Activated CD8-positive, alpha-beta memory T cell treated with anti-CD3 and anti-CD28 coated beads for 24 hours (primary cell): Measurements from ENCODE around the gene CD28.
A peak's percentile ranks its signal among the peaks of the same experiment; 100 is the strongest.
"Not testable (repeated sequence)": the region's sequence is repeated elsewhere in the genome, so short reads cannot be mapped to it uniquely, and the experiment has no call there.

Experiments
- DNase-seq: peaks from one replicate; pipeline ENCODE4 v3.0.0-alpha.2; 2020

The CD28 gene

DNA sequence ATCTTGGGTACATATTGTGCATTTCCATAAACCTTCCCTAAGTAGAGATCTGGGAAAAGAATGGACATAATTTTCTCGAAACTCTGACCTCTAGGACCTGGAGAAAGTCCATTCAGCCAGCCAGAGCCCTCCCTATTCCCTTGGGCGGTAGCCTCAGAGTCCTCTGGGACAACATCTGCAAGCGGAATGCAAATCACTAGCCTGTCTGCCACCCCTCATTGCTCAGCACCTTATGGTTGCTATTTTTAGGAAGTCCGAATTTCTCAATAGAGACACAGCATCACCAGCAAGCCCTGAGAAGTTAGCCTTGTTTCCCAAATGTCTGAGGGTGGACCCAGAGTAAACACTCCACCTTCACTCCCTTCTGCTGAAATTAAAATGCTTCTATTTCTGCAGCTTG lies 17.6 kb upstream of the CD28 start:
- DNase-seq: no peak

- no peak for DNase-seq
These were observed 16.9 kb upstream of the CD28 start for GRCh38 chr2:203689426-203690116.

DNA sequence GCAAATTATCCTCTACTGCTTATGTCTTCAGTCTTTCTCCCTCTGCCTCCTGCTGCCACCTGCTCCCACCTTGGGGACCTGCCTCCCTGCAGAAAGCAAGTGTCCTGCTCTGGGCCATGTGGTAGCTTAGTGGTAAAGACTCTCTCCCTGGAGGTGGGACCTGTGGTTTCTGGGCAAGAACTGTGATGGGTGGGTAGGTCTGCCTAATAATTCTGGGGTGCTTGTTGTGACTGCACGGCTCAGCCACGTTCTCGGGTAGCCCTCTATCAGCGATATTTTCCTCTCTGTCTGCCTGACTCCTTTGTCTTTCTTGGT lies 16.4 kb upstream of the CD28 start:
- DNase-seq: no peak

- no peak for DNase-seq
These were observed 15.9 kb upstream of the CD28 start for GRCh38 chr2:203690441-203691047.

- DNase-seq: no peak
These were observed 15.3 kb upstream of the CD28 start for GRCh38 chr2:203691149-203691548.

- DNase-seq: no peak
These were observed 14.3 kb upstream of the CD28 start for GRCh38 chr2:203692031-203692710.

- DNase-seq: no peak
These were observed 13.1 kb upstream of the CD28 start for GRCh38 chr2:203693242-203693879.

DNA sequence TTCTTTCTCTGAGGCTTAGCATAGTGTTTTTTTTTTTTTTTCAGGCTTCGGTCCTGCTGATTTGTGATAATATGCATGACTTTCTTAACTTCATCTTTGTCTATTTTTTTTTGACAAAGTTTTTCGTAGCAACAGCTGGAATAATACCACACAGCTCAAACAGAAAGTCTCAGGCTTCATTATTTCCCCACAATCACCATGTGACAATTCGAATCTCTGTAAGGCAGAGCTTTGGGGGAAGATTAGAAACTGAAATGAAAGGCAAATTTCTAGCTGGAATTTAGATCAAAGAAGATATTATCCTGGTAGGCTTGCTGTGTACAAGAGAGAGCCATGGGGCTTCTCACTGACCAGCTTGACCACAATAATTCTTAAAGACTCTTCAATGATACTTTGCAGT lies 12.2 kb upstream of the CD28 start:
- no peak for DNase-seq

- DNase-seq: no peak
These were observed 9.2 kb upstream of the CD28 start for GRCh38 chr2:203697190-203697589.

- DNase-seq: not testable (repeated sequence)
These were observed 8.7 kb upstream of the CD28 start for GRCh38 chr2:203697763-203698162.

GRCh38 chr2:203698410-203698809 lies 8.0 kb upstream of the CD28 start:
- not testable (repeated sequence) for DNase-seq

DNA sequence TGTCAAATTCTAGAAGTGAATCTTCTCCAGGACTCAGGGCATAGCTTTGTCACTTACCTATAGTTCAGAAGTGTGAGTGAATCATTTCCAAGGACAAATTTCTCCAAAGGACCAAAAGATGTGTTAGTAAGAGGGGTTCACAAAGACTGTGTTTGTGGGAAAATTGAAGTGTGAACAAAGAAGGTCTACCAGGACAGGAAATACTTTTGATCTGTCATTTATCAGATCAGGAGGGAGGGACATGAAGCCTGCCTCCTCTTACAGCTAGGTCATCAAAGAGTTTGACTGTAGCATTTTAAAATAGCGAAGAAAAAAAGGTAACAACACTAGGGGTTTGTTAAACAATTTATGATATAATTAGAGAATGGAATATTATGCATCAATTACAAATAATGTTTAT lies 2.0 kb upstream of the CD28 start:
- DNase-seq: no peak

DNA sequence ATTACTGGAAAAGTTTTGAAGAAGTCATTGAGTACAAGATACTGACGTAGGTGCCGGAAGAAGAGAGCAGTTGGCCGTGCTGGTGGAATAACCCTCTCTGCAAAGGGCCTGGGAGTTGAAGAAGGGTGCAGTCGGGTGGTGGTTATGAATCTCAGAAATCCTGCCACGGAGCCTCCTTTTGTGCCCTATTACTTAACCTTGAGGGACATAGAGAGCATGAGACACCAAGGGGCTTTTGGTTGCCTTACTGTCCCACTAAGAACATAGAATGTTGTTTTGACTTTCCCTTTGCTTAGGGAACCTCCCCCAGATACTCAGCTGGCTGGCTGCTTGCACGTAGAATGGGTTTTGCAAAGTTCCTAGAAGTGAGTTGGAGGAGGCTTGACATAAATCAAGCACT lies 1.3 kb upstream of the CD28 start:
- DNase-seq: no peak

GRCh38 chr2:203707530-203707929 lies 1.1 kb downstream of the CD28 start:
- DNase-seq: no peak

DNA sequence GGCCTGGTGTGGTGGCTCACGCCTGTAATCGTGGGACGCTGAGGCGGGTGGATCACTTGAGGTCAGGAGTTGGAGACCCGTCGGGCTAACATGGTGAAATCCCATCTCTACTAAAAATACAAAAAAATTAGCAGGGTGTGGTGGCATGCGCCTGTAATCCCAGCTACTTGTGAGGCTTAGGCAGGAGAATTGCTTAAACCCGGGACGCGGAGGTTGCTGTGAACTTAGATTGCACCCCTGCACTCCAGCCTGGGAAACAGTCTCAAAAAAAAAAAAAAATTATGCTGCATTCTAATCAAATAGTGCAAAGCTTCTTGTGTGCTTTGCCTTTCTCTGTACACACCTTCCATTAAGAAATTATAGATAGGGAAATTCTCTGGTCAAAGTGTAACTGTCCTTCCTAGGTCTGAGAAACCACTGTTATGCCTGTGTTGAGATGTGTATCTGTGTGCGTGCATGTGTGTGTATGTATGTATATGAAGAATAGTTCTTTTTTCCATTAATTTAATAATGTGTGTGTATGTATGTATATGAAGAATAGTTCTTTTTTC lies 2.5 kb downstream of the CD28 start:
- no peak for DNase-seq

GRCh38 chr2:203709416-203710040 lies 3.1 kb downstream of the CD28 start:
- DNase-seq: no peak

DNA sequence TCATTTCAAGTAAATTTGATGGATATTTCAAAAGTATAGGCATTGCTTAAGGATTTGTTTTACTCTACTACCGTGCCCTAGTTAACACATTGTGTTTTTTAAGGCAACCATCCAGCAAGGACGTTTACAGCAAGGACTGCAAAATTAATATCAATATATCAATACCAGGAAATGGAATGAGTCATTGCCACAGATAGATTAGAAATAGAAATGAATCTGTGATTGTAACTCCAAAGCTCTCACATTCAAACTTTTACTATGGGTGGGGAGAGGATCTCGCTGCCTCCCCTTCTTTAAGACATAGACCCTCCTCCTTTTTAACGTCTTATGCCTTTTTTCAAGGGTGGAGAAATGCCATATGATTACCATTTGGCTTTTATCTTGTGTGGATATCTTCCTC lies 3.8 kb downstream of the CD28 start:
- DNase-seq: no peak

GRCh38 chr2:203710952-203711351 lies 4.5 kb downstream of the CD28 start:
- DNase-seq: no peak

GRCh38 chr2:203711399-203711798 lies 5.0 kb downstream of the CD28 start:
- DNase-seq: no peak

DNA sequence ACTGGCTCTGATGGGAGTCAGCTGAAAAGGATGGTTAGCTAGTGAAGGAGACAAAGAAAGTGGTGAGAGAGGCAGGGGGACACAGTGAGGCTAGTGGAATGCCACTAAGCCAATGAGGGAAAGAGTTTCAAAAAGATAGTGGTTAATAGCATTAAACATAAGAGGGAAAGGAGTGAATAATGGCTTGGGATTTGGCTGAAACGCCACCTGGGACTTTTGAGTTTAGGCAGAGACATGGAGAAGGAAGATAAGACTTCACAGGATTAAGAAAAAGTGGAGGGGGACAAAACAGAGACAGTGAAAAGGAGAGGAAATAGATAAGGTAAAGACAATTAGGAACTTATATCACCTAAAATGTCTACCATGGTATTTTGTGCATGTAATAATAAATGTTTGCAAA lies 6.9 kb downstream of the CD28 start:
- DNase-seq: no peak

- no peak for DNase-seq
These were observed 7.7 kb downstream of the CD28 start for GRCh38 chr2:203714112-203714511.

DNA sequence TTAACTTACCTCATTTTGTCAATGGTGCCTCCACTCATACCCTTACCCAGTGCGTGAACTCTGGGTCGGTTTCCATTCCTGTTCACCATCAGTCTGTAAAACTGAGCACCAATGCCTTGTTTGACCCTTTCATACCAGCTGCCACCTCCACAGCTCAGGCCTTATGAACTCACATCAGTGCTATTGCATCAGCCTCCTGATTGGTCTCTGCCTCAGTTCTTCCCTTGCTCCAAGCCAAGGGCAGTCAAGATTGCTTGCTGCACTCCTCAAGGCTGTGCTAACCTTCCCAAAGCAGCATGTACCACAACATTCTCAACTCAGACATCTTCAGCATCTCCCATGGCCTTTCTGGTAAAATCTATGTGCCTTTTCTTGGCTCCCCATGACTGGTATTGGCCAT lies 9.3 kb downstream of the CD28 start:
- no peak for DNase-seq

DNA sequence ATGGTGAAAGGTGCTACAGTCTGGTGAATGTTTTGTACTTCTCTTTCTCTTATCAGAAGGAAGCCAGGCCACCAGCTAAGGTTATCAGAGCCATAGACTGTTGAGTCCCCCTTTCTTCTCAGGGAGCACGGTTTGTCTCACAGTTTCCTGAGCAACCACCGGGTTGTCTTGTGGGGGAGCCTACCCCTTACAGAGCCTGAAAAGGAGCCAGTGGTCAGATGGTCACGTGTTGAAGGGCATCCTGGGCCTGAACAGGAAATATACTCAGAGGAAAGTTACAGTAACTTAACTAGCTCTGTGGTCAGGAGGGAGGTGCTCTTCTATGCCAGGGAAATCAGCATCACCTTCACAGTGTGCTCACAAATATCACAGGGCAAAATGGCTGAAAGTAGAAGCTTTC lies 11.6 kb downstream of the CD28 start:
- peak; percentile 81 for DNase-seq
